Glutamatergic neuron (in vitro differentiated cells): ENCODE measurements around the gene LLGL2. TPM values are rescaled to one million over a fixed set of nuclear protein-coding genes. Genes with fewer than 3 reads are reported as not detected.

Experiments used
- DNase-seq: peaks from one replicate; pipeline ENCODE4 v3.0.0; 2022
- H3K27ac Mint-ChIP-seq: one replicate; pipeline ENCODE4 v1.8.0; 2020; ENCODE audit warnings: mild to moderate bottlenecking, mixed read lengths, inconsistent platforms; ENCODE audit not compliant: unreplicated experiment
- H3K27me3 Mint-ChIP-seq: one replicate; pipeline ENCODE4 v1.8.0; 2020; ENCODE audit warnings: mild to moderate bottlenecking, moderate library complexity, mixed read lengths, inconsistent platforms; ENCODE audit not compliant: unreplicated experiment
- H3K36me3 Mint-ChIP-seq: one replicate; pipeline ENCODE4 v1.8.0; 2020; ENCODE audit warnings: mild to moderate bottlenecking, mixed read lengths, inconsistent platforms; ENCODE audit not compliant: unreplicated experiment
- H3K4me1 Mint-ChIP-seq: one replicate; pipeline ENCODE4 v1.8.0; 2020; ENCODE audit warnings: mild to moderate bottlenecking, low read depth, mixed read lengths, inconsistent platforms; ENCODE audit not compliant: unreplicated experiment
- H3K4me3 Mint-ChIP-seq: one replicate; pipeline ENCODE4 v1.8.0; 2020; ENCODE audit warnings: mild to moderate bottlenecking, mixed read lengths, inconsistent platforms; ENCODE audit not compliant: unreplicated experiment
- H3K9me3 Mint-ChIP-seq: one replicate; pipeline ENCODE4 v1.8.0; 2020; ENCODE audit warnings: mild to moderate bottlenecking, moderate library complexity, mixed read lengths, inconsistent platforms; ENCODE audit not compliant: unreplicated experiment
- total RNA-seq: library from RNA; stranded (reverse); fragmentation: NEBNext Ultra II Directional; extraction: Animal tissue kit (Norgen Biotek cat#: 25700); gene quantifications from one replicate; pipeline ENCODE4 v1.2.1, GENCODE V29; 2021; ENCODE audit not compliant: unreplicated experiment
- TF ChIP-seq, protein P1 (sequence below): fragments of 200-600 bp; sonication (generic); IDR thresholded peaks from one replicate; pipeline ENCODE4 v1.5.0; 2021; ENCODE audit not compliant: partially characterized antibody, unreplicated experiment

The LLGL2 gene
- total RNA-seq, 1 donor from 2014 or later: 4.8 TPM

DNA sequence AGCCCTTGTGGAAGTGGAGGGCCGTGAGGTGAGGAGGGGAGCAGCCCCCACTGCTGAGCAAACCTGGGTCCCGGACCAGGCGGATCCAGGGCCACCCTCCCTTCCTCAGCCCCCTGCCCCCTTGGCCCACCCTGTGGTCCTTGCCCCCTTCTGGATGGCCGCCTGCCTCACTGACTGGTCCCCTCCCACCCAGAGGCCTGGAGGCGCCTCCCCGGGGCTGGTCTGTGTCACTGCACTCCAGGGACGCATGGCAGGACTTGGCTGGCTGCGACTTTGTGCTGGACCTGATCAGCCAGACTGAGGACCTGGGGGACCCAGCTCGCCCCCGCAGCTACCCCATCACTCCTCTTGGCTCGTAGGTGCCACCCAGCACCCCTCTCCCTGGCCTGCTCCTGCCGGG, 88.5 kb downstream of the LLGL2 start:
- Mint-ChIP-seq H3K36me3 (no peaks in the 10 kb centered on the region), H3K27ac (no peak overlapping the region), H3K9me3 (no peaks in the 10 kb centered on the region), H3K4me3 (no peak overlapping the region), H3K27me3 (peaks cover 2% of the 10 kb centered on the region), H3K4me1 (no peaks in the 10 kb centered on the region)
- TF ChIP-seq, protein P1, sequence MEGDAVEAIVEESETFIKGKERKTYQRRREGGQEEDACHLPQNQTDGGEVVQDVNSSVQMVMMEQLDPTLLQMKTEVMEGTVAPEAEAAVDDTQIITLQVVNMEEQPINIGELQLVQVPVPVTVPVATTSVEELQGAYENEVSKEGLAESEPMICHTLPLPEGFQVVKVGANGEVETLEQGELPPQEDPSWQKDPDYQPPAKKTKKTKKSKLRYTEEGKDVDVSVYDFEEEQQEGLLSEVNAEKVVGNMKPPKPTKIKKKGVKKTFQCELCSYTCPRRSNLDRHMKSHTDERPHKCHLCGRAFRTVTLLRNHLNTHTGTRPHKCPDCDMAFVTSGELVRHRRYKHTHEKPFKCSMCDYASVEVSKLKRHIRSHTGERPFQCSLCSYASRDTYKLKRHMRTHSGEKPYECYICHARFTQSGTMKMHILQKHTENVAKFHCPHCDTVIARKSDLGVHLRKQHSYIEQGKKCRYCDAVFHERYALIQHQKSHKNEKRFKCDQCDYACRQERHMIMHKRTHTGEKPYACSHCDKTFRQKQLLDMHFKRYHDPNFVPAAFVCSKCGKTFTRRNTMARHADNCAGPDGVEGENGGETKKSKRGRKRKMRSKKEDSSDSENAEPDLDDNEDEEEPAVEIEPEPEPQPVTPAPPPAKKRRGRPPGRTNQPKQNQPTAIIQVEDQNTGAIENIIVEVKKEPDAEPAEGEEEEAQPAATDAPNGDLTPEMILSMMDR: no peak
- no peak for DNase-seq

DNA sequence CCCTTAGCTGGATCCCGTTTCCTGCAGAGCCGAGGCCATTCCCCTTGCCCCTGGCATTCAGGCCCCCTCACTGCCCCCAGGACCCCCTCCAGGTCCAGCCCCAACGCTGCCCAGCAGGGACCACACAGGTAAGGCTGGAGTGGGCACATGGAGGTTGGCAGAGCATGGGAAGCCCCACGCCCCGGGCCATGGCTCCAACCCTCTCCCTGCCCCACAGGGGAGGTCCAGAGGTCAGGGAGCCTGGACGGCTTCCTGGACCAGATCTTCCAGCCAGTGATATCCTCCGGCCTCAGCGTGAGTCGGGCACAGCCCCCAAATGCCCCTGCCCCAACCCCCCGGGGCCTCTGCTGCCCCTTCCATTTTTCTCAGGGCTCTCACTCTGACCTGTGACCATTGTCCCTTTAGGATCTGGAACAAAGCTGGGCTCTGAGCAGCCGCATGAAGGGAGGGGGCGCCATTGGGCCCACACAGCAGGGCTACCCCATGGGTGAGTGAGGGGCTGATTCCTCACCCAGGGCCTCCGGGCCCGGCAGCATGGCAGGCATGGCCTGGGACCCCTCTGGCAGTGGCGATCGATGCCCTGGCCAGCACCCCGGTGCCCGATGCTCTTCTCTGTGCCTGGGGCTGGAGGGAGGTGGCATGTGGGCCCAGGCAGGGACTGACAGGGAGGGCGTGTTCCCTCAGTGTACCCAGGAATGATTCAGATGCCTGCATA, 89.2 kb downstream of the LLGL2 start:
- Mint-ChIP-seq H3K27me3 (peaks cover 2% of the 10 kb centered on the region), H3K4me1 (no peaks in the 10 kb centered on the region), H3K9me3 (no peaks in the 10 kb centered on the region), H3K36me3 (no peaks in the 10 kb centered on the region), H3K27ac (no peak overlapping the region), H3K4me3 (no peak overlapping the region)
- DNase-seq: no peak
- TF ChIP-seq, protein P1: no peak

DNA sequence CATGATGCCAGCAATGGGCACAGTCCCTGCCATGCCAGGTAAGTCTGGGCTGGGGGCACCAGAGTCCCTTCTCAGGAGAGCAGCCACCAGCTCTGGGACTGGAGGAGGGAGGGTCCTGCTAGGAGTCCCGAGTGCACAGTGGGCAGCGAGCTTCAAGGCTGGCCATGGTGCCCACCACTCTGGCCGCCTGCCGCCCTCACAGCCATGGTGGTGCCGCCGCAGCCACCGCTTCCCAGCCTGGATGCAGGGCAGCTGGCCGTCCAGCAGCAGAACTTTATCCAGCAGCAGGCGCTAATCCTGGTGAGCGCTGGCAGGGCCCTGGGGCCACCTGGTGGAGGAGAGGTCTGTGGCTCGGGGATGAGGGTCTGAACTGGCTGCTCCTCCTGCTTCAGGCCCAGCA, 89.8 kb downstream of the LLGL2 start:
- Mint-ChIP-seq H3K9me3 (no peaks in the 10 kb centered on the region), H3K4me1 (no peaks in the 10 kb centered on the region), H3K27ac (no peak overlapping the region), H3K36me3 (no peaks in the 10 kb centered on the region), H3K27me3 (peaks cover 2% of the 10 kb centered on the region), H3K4me3 (no peak overlapping the region)
- TF ChIP-seq, protein P1: no peak
- peak; percentile 50 for DNase-seq

DNA sequence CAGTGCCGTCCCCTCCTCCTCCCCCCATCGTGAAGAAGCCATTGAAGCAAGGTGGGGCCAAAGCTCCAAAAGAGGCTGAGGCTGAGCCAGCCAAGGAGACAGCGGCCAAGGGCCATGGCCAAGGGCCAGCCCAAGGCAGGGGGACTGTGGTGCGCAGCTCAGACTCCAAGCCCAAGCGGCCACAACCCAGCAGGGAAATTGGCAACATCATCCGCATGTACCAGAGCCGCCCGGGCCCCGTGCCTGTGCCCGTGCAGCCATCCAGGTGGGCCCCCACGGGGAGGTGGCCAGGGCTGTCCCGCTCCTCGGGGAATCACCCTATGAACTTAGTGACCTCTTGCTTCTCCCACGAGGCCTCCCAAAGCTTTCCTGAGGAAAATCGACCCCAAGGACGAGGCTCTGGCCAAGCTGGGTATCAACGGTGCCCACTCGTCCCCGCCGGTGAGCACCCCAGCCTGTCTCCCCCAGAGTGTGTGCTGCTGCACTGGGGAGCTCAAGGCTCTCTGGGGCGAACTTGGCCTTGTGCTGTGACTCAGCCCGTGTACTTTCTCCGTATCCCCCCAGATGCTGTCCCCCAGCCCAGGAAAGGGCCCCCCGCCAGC, 91.1 kb downstream of the LLGL2 start:
- H3K4me1 Mint-ChIP-seq: no peaks in the 10 kb centered on the region
- peaks cover 2% of the 10 kb centered on the region for H3K27me3 Mint-ChIP-seq
- no peak overlapping the region for H3K27ac Mint-ChIP-seq
- H3K4me3 Mint-ChIP-seq: no peak overlapping the region
- TF ChIP-seq, protein P1: no peak
- DNase-seq: no peak
- no peaks in the 10 kb centered on the region for H3K9me3 Mint-ChIP-seq
- no peaks in the 10 kb centered on the region for H3K36me3 Mint-ChIP-seq

DNA sequence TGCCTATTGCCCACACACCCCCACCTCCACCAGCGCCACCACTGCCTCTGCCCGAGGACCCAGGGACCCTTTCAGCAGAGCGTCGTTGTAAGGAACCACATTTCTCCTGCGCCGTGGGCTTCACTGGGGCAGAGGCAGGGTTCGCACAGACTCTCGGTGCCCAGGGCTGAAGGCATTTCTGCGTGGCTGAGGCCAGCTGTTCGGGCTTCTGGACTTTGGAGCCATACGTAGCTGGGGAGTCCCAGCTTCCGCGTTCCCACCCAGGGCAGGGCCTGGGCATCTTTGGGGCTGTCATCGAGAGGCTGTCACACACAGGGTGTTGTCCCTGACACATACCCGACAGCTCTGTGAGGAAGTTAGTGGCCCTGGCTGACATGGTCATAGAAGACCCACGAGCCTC, 91.7 kb downstream of the LLGL2 start:
- Mint-ChIP-seq H3K4me1 (no peaks in the 10 kb centered on the region), H3K27me3 (no peaks in the 10 kb centered on the region), H3K36me3 (no peaks in the 10 kb centered on the region), H3K4me3 (no peak overlapping the region), H3K9me3 (peaks cover 1% of the 10 kb centered on the region), H3K27ac (no peak overlapping the region)
- TF ChIP-seq, protein P1: no peak
- DNase-seq: no peak
